Hepatocyte (in vitro differentiated cells): ENCODE data around the gene KAT7.

ENCODE experiments used
- CTCF ChIP-seq: fragments of 200-600 bp; sonication (generic); IDR thresholded peaks from 2 replicates; pipeline ENCODE4 v1.5.1; 2016; ENCODE audit warnings: antibody characterized with exemption, mild to moderate bottlenecking; ENCODE audit not compliant: poor library complexity
- EZH2 ChIP-seq: fragments of 200-600 bp; sonication (generic); IDR thresholded peaks from 2 replicates; pipeline ENCODE4 v1.6.1; 2016; ENCODE audit warnings: antibody characterized with exemption, mild to moderate bottlenecking, borderline replicate concordance

GRCh38 chr17:49789243-49789578 lies 730 bp downstream of the KAT7 start:
- no peak for TF ChIP-seq EZH2
- TF ChIP-seq CTCF, result no peak
